Inflammatory macrophage treated with lipopolysaccharide for 4 hours (primary cell): ENCODE data around the gene MYO16.
"Not testable (repeated sequence)": the region's sequence is repeated elsewhere in the genome, so short reads cannot be mapped to it uniquely, and the experiment has no call there.

Experiments
- DNase-seq: peaks from one replicate; pipeline ENCODE4 v3.0.0-alpha.2; 2020

The MYO16 gene

GRCh38 chr13:109208522-109208921 lies 579.1 kb downstream of the MYO16 start:
- DNase-seq, result no peak

DNA sequence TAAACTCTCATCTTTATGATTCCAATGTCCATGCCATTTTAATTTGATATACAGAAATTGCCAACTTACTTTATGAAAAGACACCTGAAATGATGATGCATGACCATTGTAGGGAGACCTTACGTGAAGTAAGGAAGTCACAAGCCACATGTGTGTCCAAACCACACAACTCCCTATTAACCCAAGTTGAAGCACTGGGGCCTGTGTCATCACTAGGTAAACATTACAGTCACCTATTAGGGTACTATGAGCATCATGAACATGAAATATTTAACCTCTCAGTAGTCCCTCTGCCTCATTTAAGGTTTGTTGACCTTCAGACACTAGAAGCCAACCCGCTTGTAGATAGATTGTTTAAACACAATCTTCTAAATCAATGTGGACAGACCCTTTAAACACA lies 580.1 kb downstream of the MYO16 start:
- no peak for DNase-seq

GRCh38 chr13:109211616-109212015 lies 582.2 kb downstream of the MYO16 start:
- DNase-seq, result no peak

DNA sequence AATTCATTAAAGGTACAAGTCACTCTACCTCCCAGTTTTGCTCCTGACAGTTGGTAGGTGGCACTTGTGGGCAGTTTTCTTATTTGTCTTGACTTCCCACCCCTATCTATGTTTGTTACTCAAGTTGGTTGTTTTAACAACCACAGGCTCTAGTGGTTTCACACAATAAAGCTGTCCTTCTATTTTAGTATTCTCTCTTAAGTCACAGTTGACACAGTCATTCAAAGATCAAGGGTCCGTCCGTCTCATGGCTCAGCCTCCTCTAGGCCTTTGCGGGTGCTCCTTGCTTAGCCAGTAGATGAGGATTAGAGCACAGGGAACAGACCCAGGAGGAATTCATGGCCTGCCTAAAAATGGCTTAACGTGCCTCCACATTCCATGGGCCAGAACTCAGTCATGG lies 583.2 kb downstream of the MYO16 start:
- DNase-seq, result no peak

DNA sequence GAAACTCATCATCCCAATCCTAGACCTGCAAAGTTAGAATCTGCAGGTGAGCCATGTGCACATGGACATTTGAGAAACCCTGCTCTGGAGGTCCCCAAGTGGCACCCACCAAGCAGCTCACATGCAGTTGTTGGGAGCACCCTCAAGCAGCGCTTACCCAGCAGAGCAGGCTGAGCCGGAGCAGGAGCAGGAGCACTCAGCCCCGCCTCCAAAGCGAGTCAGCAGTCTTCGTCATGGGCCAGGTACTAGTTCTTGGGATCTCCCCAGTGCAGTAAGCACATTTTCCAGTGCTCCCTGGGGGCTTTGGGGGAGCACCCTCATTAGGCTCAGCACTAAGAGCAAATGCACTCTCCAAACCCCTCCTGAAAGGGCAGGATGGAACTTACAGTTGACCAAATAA lies 584.3 kb downstream of the MYO16 start:
- no peak for DNase-seq

DNA sequence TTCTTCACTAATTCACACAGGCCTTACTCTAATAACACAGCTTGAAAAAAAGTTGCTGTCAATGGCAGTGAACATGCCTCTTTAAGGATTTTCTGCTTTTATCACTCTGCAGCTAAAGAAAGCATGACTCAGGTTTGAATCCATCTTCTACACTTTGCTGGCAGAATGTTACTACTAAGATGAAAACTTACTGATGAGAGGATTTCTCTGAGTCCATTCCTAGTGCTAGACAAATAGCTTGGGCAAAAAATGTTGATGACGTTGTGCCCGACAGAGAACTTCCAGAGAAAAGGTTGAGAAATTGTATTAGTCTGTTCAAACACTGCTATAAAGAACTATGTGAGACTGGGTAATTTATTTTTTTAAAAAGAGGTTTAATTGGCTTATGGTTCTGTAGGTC lies 585.0 kb downstream of the MYO16 start:
- DNase-seq, result no peak

DNA sequence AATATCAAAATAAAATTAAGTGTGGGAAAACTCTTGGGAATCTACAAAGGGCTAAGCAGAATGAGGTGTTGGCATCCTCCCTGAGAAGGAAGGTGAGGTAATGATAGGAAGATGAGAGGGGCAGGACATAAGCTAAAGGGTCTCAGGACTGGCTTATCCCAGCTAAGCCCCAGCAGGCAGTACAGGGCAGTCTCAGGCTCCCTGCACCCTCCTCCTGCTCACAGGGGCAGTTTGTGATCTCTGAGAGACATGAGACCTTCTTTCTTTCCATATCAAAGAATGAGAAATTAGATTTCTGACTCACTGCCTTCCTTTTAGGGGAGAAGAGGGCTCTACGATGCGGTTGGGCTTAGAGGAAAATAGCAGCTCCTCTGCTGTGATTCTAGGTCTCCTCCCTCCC lies 586.0 kb downstream of the MYO16 start:
- no peak for DNase-seq

DNA sequence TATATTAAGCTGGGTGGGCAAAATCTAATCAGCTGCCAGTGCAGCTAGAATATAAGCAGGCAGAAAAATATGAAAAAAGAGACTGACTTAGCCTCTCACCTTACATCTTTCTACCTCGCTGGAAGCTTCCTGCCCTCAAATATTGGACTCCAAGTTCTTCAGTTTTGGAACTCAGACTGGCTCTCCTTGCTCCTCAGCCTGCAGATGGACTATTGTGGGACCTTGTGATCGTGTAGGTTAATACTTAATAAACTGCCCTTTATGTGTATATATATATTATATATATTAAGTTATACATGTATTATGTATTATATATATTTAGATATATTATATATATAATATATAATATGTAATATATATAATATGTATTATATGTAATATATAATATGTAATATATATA lies 588.1 kb downstream of the MYO16 start:
- not testable (repeated sequence) for DNase-seq

- no peak for DNase-seq
These were observed 591.2 kb downstream of the MYO16 start for GRCh38 chr13:109220631-109221030.

GRCh38 chr13:109224033-109224432 lies 594.6 kb downstream of the MYO16 start:
- no peak for DNase-seq

GRCh38 chr13:109226631-109227030 lies 597.2 kb downstream of the MYO16 start:
- DNase-seq, result no peak

DNA sequence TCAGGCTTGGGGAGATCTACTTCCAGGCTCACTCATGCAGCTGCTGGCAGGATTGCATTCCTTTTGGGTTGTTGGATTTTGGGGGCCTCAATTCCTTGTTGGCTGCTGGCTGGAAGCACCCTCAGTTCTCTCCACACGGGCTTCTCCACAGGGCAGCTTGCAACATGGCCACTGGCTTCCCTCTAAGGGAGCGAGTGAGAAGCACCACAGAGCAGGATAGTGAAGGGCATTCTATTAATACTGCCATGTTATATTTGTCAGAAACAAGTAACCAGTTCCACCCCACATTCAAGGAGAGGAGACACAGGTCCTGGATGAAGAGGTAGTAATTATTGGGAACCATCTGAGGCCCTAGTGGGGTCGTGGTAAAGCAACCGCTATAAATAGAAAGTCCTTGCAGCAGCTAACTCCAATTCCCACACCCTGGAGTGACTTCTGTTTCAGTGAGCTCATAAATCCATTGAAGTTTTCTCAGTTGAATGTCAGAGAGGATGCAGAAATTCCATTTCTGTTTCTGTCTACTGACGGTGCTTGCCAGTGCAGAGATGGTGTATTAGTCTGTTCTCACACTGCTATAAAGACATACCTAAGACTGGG lies 598.0 kb downstream of the MYO16 start:
- no peak for DNase-seq

DNA sequence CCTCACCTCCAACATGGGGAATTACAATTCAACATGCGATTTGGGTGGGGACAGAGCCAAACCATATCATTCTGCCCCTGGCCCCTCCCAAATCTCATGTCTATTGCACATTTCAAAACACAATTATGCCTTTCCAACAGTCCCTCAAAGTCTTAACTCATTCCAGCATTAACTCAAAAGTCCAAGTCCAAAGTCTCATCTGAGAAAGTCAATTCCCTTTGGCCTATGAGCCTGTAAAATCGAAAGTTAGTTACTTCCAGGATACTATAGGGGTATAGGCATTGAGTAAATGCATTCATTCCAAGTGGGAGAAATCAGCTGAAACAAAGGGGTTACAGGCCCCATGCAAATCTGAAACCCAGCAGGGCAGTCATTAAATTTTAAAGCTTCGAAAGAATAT lies 598.8 kb downstream of the MYO16 start:
- DNase-seq, result no peak

- DNase-seq, result no peak
These were observed 602.5 kb downstream of the MYO16 start for GRCh38 chr13:109231888-109232287.

GRCh38 chr13:109233293-109233692 lies 603.9 kb downstream of the MYO16 start:
- no peak for DNase-seq

- no peak for DNase-seq
These were observed 606.5 kb downstream of the MYO16 start for GRCh38 chr13:109235901-109236300.

DNA sequence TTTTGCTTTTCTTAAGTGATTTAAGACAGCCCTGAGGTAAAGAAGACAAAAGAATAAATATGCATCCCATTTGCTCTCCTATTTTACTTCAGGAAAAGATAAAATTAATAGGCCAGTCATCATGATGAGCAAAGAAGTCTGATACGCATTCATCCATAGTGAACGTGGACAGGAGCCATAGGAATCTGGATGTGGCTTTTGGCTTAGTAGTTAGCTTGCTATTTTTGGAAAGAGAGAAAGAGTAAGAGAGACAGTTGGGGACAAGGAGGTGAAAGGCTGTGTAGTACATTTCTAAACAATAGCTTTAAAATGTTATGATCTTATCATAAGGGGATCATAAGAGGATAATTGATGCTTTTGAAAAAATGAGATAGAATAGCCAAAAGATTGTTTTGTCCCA lies 611.7 kb downstream of the MYO16 start:
- DNase-seq, result no peak

DNA sequence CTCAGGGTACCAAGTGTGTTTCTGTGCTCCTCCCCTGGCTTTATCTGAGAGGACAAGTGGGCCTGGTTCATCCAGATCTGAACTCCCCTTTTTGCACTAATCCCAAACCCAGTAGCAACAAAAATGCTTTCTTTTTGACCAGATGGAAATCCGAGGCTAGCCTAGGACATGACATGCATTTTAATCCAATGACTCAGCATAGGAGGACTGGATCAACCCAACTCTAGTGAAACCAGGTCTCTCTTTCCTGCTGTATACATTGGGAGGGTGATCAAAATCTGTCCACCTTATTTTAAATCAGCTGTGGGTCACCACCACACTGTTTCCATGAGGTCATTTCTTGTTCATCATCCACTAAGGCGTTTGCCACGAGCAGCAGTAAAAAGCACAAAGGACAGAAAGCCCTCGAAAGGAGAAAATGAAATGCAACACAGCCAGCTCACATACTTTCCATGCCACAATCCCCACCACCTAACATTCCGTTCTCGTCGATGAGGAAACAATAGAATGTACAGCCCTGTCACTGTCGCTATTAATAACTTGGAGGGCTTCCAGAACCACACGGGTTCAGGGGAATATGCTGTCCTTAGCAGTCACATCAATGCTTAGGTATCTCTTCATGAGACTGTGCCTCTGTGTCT lies 614.0 kb downstream of the MYO16 start:
- no peak for DNase-seq

DNA sequence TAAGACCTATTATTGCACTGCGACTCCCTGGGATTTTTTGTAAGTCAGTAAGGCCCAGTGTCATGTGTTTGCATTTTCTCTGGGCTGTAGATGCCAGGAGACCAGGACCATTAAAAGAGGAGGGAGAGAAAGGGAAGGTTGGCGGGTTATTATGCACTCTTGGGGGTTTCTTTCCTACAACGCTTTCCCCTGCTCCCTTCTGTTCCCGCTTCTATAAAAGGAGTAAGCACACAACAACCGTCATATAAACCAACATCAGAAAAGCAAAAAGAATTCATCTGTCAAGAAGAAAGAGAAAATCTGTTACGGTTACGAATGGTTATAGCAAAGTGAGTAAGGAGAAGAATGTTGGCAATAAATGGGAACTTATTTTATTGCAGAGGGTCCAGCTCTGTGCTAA lies 615.2 kb downstream of the MYO16 start:
- no peak for DNase-seq

- no peak for DNase-seq
These were observed 616.6 kb downstream of the MYO16 start for GRCh38 chr13:109246001-109246400.

GRCh38 chr13:109249780-109250528 lies 620.5 kb downstream of the MYO16 start:
- no peak for DNase-seq

GRCh38 chr13:109251956-109252355 lies 622.5 kb downstream of the MYO16 start:
- no peak for DNase-seq

DNA sequence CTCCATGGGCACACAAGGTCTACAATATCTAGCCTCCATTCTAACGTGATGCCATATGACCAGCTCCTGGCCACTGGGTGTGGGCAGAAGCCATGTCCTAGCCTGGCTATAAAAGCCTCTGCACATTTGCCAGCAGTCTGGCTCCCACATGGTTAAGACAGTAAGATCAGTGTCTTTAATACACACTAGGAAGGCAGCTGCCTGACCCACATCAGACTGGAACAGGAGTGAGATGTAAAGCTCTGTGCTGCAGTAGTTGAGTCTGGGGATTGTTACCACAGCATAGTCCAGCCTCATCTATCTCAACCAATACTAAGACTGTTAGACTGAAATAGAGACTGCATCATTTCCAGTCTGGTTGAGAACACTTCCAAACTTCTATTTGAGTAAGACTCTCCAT lies 623.9 kb downstream of the MYO16 start:
- no peak for DNase-seq

GRCh38 chr13:109254274-109254673 lies 624.9 kb downstream of the MYO16 start:
- no peak for DNase-seq
